ENCODE data around the gene AGFG2.
A peak's percentile ranks its signal among the peaks of the same experiment; 100 is the strongest.
"Not testable (repeated sequence)": the region's sequence is repeated elsewhere in the genome, so short reads cannot be mapped to it uniquely, and the experiment has no call there.

AGFG2 gene

GRCh38 chr7:100521076-100521475 is 17.9 kb upstream of the AGFG2 start:
- no peak for ATAC-seq

GRCh38 chr7:100521909-100522593 is 17.0 kb upstream of the AGFG2 start:
- ATAC-seq, result not testable (repeated sequence)

- not testable (repeated sequence) for ATAC-seq
These were observed 15.8 kb upstream of the AGFG2 start for GRCh38 chr7:100523192-100523591.

DNA sequence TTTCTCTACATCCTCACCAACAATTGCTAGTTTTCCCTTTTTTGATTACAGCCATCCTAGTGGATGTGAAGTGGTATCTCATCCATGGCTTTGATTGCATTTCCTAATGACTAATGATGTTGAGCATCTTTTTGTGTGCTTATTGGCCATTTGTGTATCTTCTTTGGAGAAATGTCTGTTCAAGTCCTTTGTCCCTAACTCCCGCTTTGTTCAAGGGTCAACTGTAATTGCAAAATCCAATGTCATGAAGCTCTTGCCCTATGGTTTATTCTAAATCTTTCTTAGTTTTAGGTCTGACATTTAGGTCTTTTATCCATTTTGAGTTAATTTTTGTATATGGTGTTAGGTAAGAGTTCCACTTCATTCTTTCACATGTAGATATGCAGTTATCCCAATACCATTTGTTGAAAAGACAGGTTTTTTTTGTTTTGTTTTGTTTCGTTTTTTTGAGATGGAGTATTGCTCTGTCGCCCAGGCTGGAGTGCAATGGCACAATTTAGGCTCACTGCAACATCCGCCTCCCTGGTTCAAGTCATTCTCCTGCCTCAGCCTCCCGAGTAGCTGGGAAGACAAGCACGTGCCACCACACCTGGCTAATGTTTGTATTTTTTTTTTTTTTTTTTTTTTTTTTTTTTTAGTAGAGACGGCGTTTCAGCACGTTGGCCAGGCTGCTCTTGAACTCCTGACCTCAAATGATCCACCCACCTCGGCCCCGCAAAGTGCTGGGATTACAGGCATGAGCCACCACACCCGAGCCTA is 10.7 kb upstream of the AGFG2 start:
- ATAC-seq, result not testable (repeated sequence)

GRCh38 chr7:100532165-100533022 is 6.6 kb upstream of the AGFG2 start:
- no peak for ATAC-seq

GRCh38 chr7:100535982-100536381 is 3.0 kb upstream of the AGFG2 start:
- not testable (repeated sequence) for ATAC-seq

- ATAC-seq, result not testable (repeated sequence)
These were observed 2.3 kb upstream of the AGFG2 start for GRCh38 chr7:100536695-100537094.

- no peak for ATAC-seq
These were observed 702 bp upstream of the AGFG2 start for GRCh38 chr7:100538348-100538653.

DNA sequence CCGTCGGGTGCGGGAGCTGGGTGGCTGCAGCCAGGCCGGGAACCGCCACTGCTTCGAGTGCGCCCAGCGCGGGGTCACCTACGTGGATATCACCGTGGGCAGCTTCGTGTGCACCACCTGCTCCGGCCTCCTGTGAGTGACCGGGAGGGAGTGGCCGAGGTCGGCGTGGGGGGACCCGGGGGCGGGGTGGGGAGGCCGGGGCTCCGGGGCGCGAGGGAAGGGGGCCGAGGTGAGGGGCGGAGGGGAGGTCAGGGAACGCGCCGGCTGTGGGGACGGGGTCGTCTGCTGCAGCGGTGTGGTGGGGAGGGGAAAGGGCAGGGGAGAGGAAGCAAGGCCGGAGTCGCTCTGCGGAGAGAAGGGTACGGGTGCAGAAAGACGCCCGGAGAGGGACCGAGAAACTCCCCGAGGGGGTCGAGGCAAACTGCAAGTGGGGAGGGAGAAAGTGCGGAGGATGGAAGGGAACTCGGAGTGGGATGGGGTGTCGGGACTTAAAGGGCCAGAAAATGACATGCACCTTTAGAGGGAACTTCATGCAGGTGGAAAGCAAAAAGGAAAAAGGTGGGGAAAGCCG is 518 bp downstream of the AGFG2 start:
- no peak for ATAC-seq

DNA sequence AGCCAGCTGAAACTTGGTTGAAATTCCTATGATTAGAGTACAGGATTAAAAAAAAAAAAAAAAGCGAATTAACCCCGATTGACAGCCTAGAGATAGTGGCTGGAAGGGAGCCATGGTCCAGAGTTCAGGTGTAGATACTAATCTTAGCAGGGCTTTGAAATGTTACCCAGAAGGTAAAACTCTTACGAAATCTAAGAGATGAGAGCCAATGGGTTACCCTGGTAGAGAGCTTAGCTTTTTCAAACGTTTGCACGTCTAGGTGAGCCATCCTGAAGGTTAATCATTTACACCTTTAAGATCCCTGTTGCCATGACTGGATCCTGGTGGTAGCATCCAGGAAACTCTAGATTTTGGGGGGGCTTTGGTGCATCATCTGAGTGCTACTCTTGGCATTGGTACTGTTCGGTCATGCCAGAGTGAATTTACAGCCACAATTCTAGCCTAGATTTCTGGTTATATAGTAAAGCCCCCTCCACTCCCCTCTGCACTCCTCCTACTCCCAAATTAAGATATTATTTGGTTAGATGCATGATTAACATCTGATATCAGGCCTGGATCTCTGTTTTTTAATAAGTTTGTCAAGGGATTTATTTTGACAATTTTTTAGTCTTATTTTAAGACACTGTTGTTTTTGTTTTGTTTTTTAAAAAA is 1.2 kb downstream of the AGFG2 start:
- no peak for ATAC-seq

DNA sequence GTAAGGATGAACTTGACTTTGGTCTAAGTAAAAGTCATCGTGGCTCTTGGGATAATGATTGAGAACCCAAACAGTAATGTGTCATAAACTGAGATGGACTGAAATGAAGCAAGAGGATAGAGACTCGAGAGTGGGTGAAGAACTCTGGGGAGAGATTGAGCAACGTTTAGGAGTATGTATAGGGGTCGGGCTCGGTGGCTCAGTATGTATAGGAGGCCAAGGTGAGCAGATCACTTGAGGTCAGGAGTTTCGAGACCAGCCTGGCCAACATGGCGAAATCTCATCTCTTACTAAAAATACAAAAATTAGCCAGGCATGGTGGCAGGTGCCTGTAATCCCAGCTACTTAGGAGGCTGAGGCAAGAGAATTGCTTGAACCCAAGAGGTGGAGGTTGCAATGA is 2.3 kb downstream of the AGFG2 start:
- not testable (repeated sequence) for ATAC-seq

DNA sequence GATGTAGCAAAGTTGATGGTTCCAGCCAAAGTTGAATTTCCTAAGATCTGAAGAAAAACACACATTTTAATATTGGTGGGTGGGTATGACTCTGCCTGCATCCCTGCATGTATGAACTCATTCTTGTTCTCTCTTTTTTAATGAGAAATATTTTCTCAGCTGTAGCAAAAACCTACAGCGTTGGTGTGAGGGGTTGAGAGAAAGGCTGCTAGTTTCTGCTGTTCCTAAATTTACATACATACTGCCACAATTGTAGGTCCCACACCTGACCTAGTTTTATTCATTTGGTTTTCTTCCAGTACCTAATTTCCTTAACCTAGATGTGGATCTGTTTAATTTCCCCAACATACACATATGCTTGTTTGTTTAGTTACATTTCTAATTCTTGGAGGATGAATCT is 4.6 kb downstream of the AGFG2 start:
- no peak for ATAC-seq

- ATAC-seq, result no peak
These were observed 5.4 kb downstream of the AGFG2 start for GRCh38 chr7:100544386-100544785.

DNA sequence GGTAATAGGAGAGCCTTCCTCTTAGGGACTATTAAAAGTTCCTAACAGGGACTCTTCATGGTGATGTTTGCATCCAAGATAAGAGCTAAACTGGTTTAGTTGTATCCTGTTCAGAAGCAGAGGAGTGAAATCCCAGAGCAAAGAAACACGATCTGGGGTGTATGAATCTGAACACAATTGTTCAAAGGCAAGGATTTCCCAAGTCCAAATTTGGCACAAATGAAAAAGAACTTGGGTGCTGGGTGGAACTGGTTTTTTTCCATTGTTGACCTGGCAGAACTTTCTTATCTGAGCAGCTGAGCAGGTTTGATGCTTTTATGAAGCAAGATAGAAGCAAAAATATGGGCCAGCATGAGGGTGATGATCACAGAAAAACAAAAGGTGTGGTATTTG is 6.0 kb downstream of the AGFG2 start:
- no peak for ATAC-seq

GRCh38 chr7:100545360-100546128 is 6.5 kb downstream of the AGFG2 start:
- ATAC-seq, result peak; percentile 77 to 80

DNA sequence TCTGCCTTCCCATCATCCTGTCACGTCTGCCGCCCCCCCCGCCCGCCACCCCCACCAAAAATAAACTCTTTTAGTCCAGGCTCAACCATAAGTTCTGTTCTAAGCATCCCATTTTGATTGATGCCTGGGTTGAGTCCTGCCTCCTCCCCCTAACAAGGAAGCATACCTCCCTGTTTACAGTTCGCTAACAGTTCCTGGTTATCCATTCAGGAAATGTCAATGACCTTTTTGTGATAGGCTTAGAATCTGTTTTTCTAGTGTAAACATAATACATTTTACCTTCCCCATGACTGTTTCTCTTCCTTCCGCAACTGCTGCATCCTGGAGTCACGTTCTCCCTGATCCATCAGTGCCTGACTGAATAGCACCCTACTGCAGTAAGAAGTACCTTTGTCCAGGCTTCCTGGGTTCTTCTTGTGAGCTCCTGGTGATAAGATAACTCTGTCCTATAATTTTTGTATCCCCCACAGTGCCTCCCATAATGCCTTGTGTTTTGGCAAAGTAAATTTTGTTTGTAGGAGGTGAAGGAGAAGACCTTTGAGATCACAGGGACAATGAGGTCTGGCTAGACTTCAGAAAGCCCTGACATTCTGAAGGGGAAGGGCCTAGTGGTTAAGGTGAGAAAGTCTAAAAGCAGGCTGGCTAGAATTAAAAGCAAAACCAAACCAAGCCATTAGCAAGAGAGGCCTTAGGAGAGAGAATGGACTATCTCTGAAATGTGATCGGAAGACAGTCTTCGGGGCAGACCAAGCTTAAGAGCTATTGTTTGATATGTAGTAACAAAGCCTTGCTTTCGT is 7.3 kb downstream of the AGFG2 start:
- ATAC-seq, result peak; percentile 27 to 29

DNA sequence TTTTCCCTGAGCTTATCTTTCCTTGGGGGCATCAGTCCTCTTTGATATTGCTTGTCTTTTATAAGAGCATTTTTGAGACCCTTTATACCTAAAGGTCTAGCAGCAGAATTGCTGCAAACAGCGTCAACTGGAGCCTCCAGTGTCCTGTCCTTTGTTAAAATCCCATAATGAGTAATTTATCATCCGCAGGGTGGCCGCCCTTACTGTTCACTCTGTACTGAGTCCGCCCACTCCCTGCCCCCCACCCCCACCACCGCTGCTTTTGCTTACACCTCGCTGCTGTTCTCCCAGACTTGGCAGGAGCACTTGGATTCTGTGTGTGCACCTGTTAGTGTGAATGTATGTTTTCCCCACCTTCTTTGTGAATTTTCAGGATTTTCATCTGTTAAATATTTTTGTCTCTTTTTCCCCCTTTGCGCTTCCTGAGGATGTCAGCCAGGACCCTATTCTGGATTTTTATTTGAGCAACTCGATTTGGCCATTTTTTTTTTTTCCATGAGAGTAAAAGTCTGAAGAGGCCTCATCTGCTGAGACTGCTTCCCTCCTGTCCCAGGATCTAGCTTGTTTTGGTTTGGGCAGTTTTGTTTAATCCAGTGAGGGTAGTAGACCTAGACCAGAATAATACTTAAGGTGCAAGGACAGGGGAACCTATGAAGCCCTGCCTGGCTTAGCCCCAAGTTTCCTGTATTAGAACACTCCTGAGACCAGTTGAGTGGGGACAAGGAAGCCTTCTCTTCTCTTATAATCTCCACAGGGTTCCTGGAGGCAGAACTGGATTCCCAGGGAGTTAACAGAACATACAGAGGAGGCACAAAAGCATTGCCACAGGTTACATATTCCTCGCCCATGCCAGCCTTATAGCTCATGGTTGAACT is 8.2 kb downstream of the AGFG2 start:
- ATAC-seq, result no peak

GRCh38 chr7:100547872-100548271 is 8.9 kb downstream of the AGFG2 start:
- ATAC-seq, result no peak

DNA sequence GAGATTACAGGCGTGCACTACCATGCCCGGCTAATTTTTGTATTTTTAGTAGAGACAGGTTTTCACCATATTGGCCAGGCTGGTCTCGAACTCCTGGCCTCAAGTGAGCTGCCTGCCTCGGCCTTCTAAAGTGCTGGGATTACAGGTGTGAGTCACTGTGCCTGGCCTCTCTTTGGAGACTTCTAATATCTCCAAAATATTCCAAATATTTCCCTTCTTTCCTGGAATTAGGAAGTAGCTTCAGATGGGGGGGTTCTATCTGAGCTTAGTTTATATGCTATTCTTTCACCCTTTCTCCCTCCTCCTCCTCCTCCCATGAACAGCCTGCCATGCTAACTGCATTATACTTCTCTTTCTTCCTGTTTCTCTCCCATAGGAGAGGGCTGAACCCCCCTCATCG is 9.4 kb downstream of the AGFG2 start:
- ATAC-seq, result not testable (repeated sequence)

DNA sequence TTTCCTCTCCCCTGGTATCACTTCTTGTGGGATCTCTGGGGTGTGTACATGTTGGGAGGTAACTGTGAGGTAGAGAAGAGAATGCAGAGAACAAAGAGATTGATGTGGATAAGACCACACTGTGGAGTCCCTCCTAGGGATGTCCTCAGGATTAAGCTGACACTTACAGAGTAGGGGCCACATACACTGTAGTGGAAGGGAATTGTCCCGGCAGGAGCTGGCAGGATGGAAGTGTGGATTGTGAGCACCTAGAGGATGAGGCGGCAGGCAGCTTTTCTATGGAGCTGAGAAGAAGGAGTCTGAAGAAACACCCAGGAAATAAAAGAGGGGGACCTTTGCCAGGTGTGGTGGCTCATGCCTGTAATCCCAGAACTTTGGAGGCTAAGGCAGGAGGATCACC is 13.5 kb downstream of the AGFG2 start:
- ATAC-seq, result no peak

All from activated CD4-positive, CD25-positive, alpha-beta regulatory T cell treated with anti-CD3 and anti-CD28 coated beads, Interleukin-2, amount 50 U/mL, for 24 hours (primary cell).